B cell (primary cell): Measurements from ENCODE around the gene DMRTA1. TPM values are rescaled to one million over a fixed set of nuclear protein-coding genes. Genes with fewer than 3 reads are reported as not detected.

Experiments used
- ATAC-seq: fragments of 200-7000 bp; cut with Tn5 transposase; one replicate; pipeline ENCODE4 v1.10.0; 2021; ENCODE audit warnings: low read depth, mild to moderate bottlenecking, moderate number of reproducible peaks, moderate library complexity
- CTCF ChIA-PET: fragments of 350-600 bp; sonication (Branson Sonifier 250); formaldehyde crosslinking; loops from one replicate; lab custom pipeline; 2021; ENCODE audit warnings: antibody characterized with exemption, inconsistent platforms; lab: Charles Lee
- POLR2A ChIA-PET: fragments of 350-600 bp; sonication (Branson Sonifier 250); formaldehyde crosslinking; loops from one replicate; lab custom pipeline; 2021; ENCODE audit warnings: antibody characterized with exemption; lab: Charles Lee
- DNase-seq: peaks from one replicate; pipeline ENCODE4 v3.0.0; 2013
- H2AFZ ChIP-seq: 2 replicates; pipeline ENCODE4 v1.6.1; 2012; ENCODE audit warnings: mild to moderate bottlenecking, low read depth, low read length; ENCODE audit not compliant: insufficient read depth, poor library complexity, severe bottlenecking
- H3K27ac ChIP-seq, 2 donors: 1 replicate in 1 of 2; 2 replicates in 1 of 2; pipeline ENCODE4 v1.5.1; 2012 to 2013; ENCODE audit warnings: low read length in 2 of 2, mild to moderate bottlenecking in 2 of 2, moderate library complexity in 1 of 2
- H3K27me3 ChIP-seq, 4 experiments: fragments of 200-600 bp in 1 of 4; sonication (generic) in 1 of 4; replicated peaks in 1 of 4; 1 replicate in 2 of 4; 2 replicates in 2 of 4; pipeline versions ENCODE4 v1.6.1 to v1.7.0; 2013 to 2016; ENCODE audit warnings: low read length in 3 of 4, mild to moderate bottlenecking in 2 of 4, mixed read lengths in 1 of 4, moderate library complexity in 1 of 4; ENCODE audit not compliant: insufficient read depth in 4 of 4, control insufficient read depth in 3 of 4; ENCODE audit errors: control extremely low read depth in 1 of 4
- H3K36me3 ChIP-seq, 2 experiments: replicated peaks in 1 of 2; 1 replicate in 1 of 2; 2 replicates in 1 of 2; pipeline versions ENCODE4 v1.6.1 to v1.7.1; 2013; ENCODE audit warnings: low read length in 1 of 2; ENCODE audit not compliant: insufficient read depth in 2 of 2, control insufficient read depth in 1 of 2; ENCODE audit errors: control extremely low read depth in 1 of 2, extremely low read depth in 1 of 2
- H3K4me1 ChIP-seq, 2 donors: fragments of 200-600 bp in 1 of 2; sonication (generic) in 1 of 2; 1 replicate in 1 of 2; 2 replicates in 1 of 2; pipeline versions ENCODE4 v1.5.1 to v1.6.1; 2013 to 2017; ENCODE audit warnings: low read length in 2 of 2; ENCODE audit not compliant: control insufficient read depth in 2 of 2, insufficient read depth in 2 of 2
- H3K4me2 ChIP-seq: replicated peaks from 2 replicates; pipeline ENCODE3; 2012; ENCODE audit warnings: mild to moderate bottlenecking, low read depth, low read length; ENCODE audit not compliant: poor library complexity, severe bottlenecking
- H3K4me3 ChIP-seq, 5 experiments: fragments of 200-600 bp in 1 of 5; sonication (generic) in 1 of 5; 1 replicate in 3 of 5; 2 replicates in 2 of 5; pipeline versions ENCODE4 v1.5.1 to v1.7.0; 2011 to 2016; ENCODE audit warnings: low read length in 4 of 5, mild to moderate bottlenecking in 4 of 5, low read depth in 2 of 5, control low read depth in 1 of 5, moderate library complexity in 1 of 5; ENCODE audit not compliant: insufficient read depth in 1 of 5; ENCODE audit errors: control extremely low read depth in 1 of 5, extremely low read depth in 1 of 5
- H3K79me2 ChIP-seq: fragments of 200-600 bp; sonication (generic); one replicate; pipeline ENCODE4 v1.6.0; 2016; ENCODE audit warnings: low read length; ENCODE audit not compliant: control insufficient read depth, insufficient read depth
- H3K9ac ChIP-seq: fragments of 200-600 bp; sonication (generic); 2 replicates; pipeline ENCODE4 v1.6.1; 2017; ENCODE audit warnings: mild to moderate bottlenecking, low read length, moderate library complexity
- H3K9me3 ChIP-seq, 3 donors: one replicate each; pipeline versions ENCODE4 v1.6.1 to v1.7.1; 2013; ENCODE audit warnings: low read length in 2 of 3; ENCODE audit not compliant: control insufficient read depth in 2 of 3, insufficient read depth in 1 of 3; ENCODE audit errors: control extremely low read depth in 1 of 3
- H4K20me1 ChIP-seq: 2 replicates; pipeline ENCODE4 v1.6.0; 2012; ENCODE audit warnings: mild to moderate bottlenecking, low read length; ENCODE audit not compliant: insufficient read depth, control insufficient read depth, poor library complexity, severe bottlenecking
- H3K27ac Mint-ChIP-seq: one replicate; pipeline ENCODE4 v1.8.0; 2021; ENCODE audit warnings: mixed read lengths
- H3K27me3 Mint-ChIP-seq: one replicate; pipeline ENCODE4 v1.8.0; 2021; ENCODE audit warnings: mixed read lengths
- H3K4me1 Mint-ChIP-seq: one replicate; pipeline ENCODE4 v1.8.0; 2021; ENCODE audit warnings: mixed read lengths
- H3K4me3 Mint-ChIP-seq: one replicate; pipeline ENCODE4 v1.8.0; 2021; ENCODE audit warnings: mixed read lengths
- H3K9me3 Mint-ChIP-seq: one replicate; pipeline ENCODE4 v1.8.0; 2022; ENCODE audit warnings: mixed read lengths; ENCODE audit not compliant: insufficient read depth
- EZH2 ChIP-seq: IDR thresholded peaks from 2 replicates; pipeline ENCODE4 v1.6.1; 2012; ENCODE audit warnings: borderline replicate concordance, low read depth, mild to moderate bottlenecking, moderate library complexity, low read length; ENCODE audit not compliant: insufficient read depth, poor library complexity, severe bottlenecking
- WGBS: methylation state at CpG from one replicate; pipeline ENCODE4 v1.1.5; 2013; ENCODE audit warnings: missing lambda C conversion rate; ENCODE audit not compliant: insufficient coverage; 5-methylcytosine and 5-hydroxymethylcytosine counted together
- intact Hi-C: fragments of 100-400 bp; cut with micrococcal nuclease; formaldehyde crosslinking; loops from one replicate; pipeline ENCODE4 v1.10.0; 2022
- polyA plus RNA-seq: library from polyadenylated mRNA; depleted of rRNA; stranded (reverse); fragments of >200 nt; gene quantifications from 2 replicates; pipeline ENCODE4 v1.2.3, GENCODE V29; 2012
- total RNA-seq, 2 donors: library from RNA; stranded (reverse); fragments of 120-200 nt in 1 of 2; gene quantifications; 1 replicate in 1 of 2; 2 replicates in 1 of 2; pipeline versions ENCODE4 v1.2.3 to v1.2.4, GENCODE V29; 2013 to 2022
- TF ChIP-seq, protein P1 (sequence below): fragments of 200-600 bp; IDR thresholded peaks from one replicate; pipeline ENCODE4 v1.8.0; 2022; ENCODE audit warnings: antibody characterized with exemption, mild to moderate bottlenecking

Gene DMRTA1
- total and polyA plus RNA-seq, 2 donors (not counting 1 experiment from before 2014, with no cell fraction given), result not detected

DNA sequence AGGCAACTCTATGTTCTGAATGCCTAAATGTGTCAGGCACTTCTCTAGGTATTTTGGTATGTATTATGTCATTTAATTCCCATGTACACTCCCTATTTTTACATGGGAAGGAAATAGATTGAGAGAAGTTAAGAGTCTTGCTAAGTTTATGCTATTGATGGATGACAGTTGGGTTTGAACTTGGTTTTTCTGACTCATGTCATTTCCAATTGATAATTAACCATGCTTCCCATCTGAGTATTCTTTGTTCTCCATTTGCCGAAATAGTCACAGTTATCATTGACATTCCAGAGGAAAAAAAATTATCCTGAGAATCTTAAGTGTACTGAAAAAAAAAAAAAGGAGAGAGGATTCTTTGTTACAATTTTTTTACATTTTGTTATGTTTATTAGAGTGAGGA is 23.1 kb upstream of the DMRTA1 start:
- Histone ChIP-seq H2AFZ (no peak overlapping the region), H3K9ac (no peak overlapping the region), H3K79me2 (no peaks in the 10 kb centered on the region), H3K4me3 (no peak overlapping the region), H3K4me2 (no peak overlapping the region), H3K36me3 (no peaks in the 10 kb centered on the region), H4K20me1 (no peaks in the 10 kb centered on the region), H3K27ac (no peak overlapping the region), H3K9me3 (no peaks in the 10 kb centered on the region), H3K27me3 (peaks cover 0 to 5% (median 2%) of the 10 kb centered on the region in 4 experiments), H3K4me1 (no peaks in the 10 kb centered on the region)
- ATAC-seq (no peak), DNase-seq (no peak)
- ChIA-PET POLR2A (no interaction called here), CTCF (no interaction called here)
- Mint-ChIP-seq H3K4me1 (no peaks in the 10 kb centered on the region), H3K4me3 (no peak overlapping the region), H3K27me3 (peaks cover 14% of the 10 kb centered on the region), H3K27ac (no peak overlapping the region), H3K9me3 (no peaks in the 10 kb centered on the region)
- WGBS, result no CpG with 5 or more reads among the region's 1 CpG
- intact Hi-C loops, result no loop called here
- no peak for TF ChIP-seq EZH2
- TF ChIP-seq, protein P1, sequence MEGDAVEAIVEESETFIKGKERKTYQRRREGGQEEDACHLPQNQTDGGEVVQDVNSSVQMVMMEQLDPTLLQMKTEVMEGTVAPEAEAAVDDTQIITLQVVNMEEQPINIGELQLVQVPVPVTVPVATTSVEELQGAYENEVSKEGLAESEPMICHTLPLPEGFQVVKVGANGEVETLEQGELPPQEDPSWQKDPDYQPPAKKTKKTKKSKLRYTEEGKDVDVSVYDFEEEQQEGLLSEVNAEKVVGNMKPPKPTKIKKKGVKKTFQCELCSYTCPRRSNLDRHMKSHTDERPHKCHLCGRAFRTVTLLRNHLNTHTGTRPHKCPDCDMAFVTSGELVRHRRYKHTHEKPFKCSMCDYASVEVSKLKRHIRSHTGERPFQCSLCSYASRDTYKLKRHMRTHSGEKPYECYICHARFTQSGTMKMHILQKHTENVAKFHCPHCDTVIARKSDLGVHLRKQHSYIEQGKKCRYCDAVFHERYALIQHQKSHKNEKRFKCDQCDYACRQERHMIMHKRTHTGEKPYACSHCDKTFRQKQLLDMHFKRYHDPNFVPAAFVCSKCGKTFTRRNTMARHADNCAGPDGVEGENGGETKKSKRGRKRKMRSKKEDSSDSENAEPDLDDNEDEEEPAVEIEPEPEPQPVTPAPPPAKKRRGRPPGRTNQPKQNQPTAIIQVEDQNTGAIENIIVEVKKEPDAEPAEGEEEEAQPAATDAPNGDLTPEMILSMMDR, result no peak

GRCh38 chr9:22424616-22425015 is 22.0 kb upstream of the DMRTA1 start:
- DNase-seq (no peak), ATAC-seq (no peak)
- Histone ChIP-seq H3K4me2 (no peak overlapping the region), H2AFZ (no peak overlapping the region), H3K79me2 (no peaks in the 10 kb centered on the region), H4K20me1 (no peaks in the 10 kb centered on the region), H3K9ac (no peak overlapping the region), H3K27me3 (peaks cover 0 to 5% (median 2%) of the 10 kb centered on the region in 4 experiments), H3K27ac (no peak overlapping the region), H3K36me3 (no peaks in the 10 kb centered on the region), H3K4me1 (no peaks in the 10 kb centered on the region), H3K4me3 (no peak overlapping the region), H3K9me3 (no peaks in the 10 kb centered on the region)
- H3K27me3 Mint-ChIP-seq, result peaks cover 14% of the 10 kb centered on the region
- H3K27ac Mint-ChIP-seq, result no peak overlapping the region
- H3K4me1 Mint-ChIP-seq, result no peaks in the 10 kb centered on the region
- no peak for TF ChIP-seq EZH2
- TF ChIP-seq, protein P1, result no peak
- ChIA-PET CTCF (no interaction called here), POLR2A (no interaction called here)
- H3K9me3 Mint-ChIP-seq, result no peaks in the 10 kb centered on the region
- H3K4me3 Mint-ChIP-seq, result no peak overlapping the region
- intact Hi-C loops, result no loop called here
- WGBS, result no CpG with 5 or more reads among the region's 2 CpGs
